ENCODE results near the gene KCNK6. TPM values are rescaled to one million over a fixed set of nuclear protein-coding genes. Genes with fewer than 3 reads are reported as not detected.

The KCNK6 gene
- total and polyA plus RNA-seq, 4 experiments from 2014 or later, result 1.3 to 14.9 (median 11.0) TPM

DNA sequence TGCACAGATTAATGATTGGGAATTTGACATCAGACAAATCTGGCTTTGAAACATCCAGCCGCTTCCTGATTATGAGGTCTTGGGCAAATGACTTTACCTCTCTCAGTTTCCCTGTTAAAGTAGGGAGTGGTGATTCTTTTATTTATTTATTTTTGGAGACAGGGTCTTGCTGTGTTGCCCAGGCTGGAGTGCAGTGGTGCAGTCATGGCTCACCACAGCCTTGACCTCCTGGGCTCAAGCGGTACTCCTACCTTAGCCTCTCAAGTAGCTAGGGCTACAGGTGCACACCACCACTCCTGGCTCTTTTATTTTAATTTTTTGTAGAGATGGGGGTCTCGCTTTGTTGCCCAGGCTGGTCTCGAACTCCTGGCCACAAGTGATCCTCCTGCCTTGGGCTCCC, 57.4 kb downstream of the KCNK6 start:
- DNase-seq, result no peak
- intact Hi-C loops (cut with micrococcal nuclease), result loop anchor here (10.0 kb wide), 2 partner anchors 238 to 472 kb away; partner anchors contain the start of genes EIF3K, MAP4K1, SIPA1L3 and WDR87
- Histone ChIP-seq H3K27ac (ENCODE audit: low read depth, low read length) (no peak overlapping the region), H3K27me3 (ENCODE audit: insufficient read depth, low read length) (no peaks in the 10 kb centered on the region), H3K4me3 (ENCODE audit: low read length in 2 of 2) (no peak overlapping the region), H3K9me3 (ENCODE audit: control insufficient read depth in 1 of 2, low read length in 2 of 2) (no peaks in the 10 kb centered on the region), H3K4me1 (ENCODE audit: insufficient read depth, low read length) (peaks cover 30% of the 10 kb centered on the region), H3K36me3 (ENCODE audit: insufficient read depth, low read length) (peaks cover 38% of the 10 kb centered on the region)
- Mint-ChIP-seq H3K27ac (peak overlapping the region in 1 of 7 donors; percentile 54), H3K4me1 (peaks cover 19 to 35% (median 24%) of the 10 kb centered on the region in 4 donors), H3K4me3 (peak overlapping the region in 4 of 8 donors; percentile 70 to 98 (median 80)), H3K27me3 (peaks cover 0 to 2% of the 10 kb centered on the region in 2 donors), H3K9me3 (no peaks in the 10 kb centered on the region), H3K36me3 (peaks cover 40 to 43% of the 10 kb centered on the region in 2 donors)
- ChIA-PET CTCF (ENCODE audit: partially characterized antibody) (interaction anchor here (1.2 to 3.4 kb wide), 3 partner anchors 11 to 133 kb away, joined by 4 to 10 read pairs (median 9); partner anchors contain the start of genes FAM98C, GGN and SPRED3), POLR2A (ENCODE audit: partially characterized antibody) (interaction anchor here (1.6 to 5.7 kb wide), 2 partner anchors 12 to 18 kb away, joined by 3 to 78 read pairs; partner anchors contain the start of genes GGN and SPRED3)

DNA sequence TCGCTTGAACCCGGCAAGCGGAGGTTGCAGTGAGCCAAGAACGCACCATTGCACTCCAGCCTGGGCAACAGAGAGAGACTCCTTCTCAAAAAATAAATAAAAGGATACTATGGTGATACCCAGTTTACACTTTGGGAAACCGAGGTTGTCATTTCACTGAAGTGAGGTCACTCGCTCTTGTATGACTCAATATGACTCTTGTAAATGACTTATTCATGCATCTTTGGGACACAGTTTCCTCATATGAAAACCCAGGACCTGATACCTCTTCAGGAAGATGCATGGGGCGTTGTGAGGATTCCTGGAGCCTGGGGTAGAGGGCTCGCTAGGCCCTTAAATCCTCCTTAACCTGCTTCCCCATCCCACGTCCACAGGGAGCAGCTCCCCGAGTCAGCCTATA, 59.2 kb downstream of the KCNK6 start:
- H3K36me3 ChIP-seq (ENCODE audit: insufficient read depth, low read length), result peaks cover 55% of the 10 kb centered on the region
- no peak overlapping the region for H3K27ac ChIP-seq (ENCODE audit: low read depth, low read length)
- intact Hi-C loops (cut with micrococcal nuclease), result loop anchor here (10.0 kb wide), 2 partner anchors 236 to 474 kb away; partner anchors contain the start of genes EIF3K, MAP4K1, SIPA1L3 and WDR87
- no peaks in the 10 kb centered on the region for H3K9me3 ChIP-seq (ENCODE audit: control insufficient read depth in 1 of 2, low read length in 2 of 2)
- no peak overlapping the region for H3K4me3 ChIP-seq (ENCODE audit: low read length in 2 of 2)
- Mint-ChIP-seq H3K27ac (peak overlapping the region in 1 of 7 donors; percentile 57), H3K36me3 (peaks cover 48 to 58% of the 10 kb centered on the region in 2 donors), H3K4me1 (peaks cover 19 to 38% (median 26%) of the 10 kb centered on the region in 4 donors), H3K9me3 (no peaks in the 10 kb centered on the region), H3K27me3 (peaks cover 0 to 2% of the 10 kb centered on the region in 2 donors), H3K4me3 (no peak overlapping the region)
- ChIA-PET POLR2A (ENCODE audit: partially characterized antibody) (interaction anchor here (1.6 to 5.7 kb wide), 2 partner anchors 10 to 16 kb away, joined by 3 to 78 read pairs; partner anchors contain the start of genes GGN and SPRED3), CTCF (ENCODE audit: partially characterized antibody) (no interaction called here)
- peaks cover 27% of the 10 kb centered on the region for H3K4me1 ChIP-seq (ENCODE audit: insufficient read depth, low read length)
- no peak for DNase-seq
- no peaks in the 10 kb centered on the region for H3K27me3 ChIP-seq (ENCODE audit: insufficient read depth, low read length)

DNA sequence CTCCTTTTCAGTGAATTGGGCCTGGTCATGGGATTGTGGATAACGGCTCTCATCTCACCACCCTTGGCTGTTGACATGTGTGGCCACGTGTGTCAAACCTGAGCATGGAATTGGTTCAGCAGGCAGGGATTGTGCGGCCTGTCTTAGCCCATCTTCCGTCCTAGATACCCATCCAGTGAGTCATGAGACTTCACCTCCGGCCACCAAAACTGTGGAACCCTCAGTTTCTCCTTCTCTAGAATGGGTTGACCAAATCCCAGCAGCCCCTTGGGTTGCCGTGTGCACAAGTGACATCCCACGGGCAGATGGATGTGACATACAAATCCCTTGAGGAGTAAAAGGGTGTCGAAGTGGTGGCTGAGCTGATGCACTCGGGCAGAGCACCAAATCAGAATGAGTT, 61.5 kb downstream of the KCNK6 start:
- no peak overlapping the region for H3K4me3 Mint-ChIP-seq
- H3K27me3 Mint-ChIP-seq, result peaks cover 0 to 5% of the 10 kb centered on the region in 2 donors
- H3K9me3 ChIP-seq (ENCODE audit: control insufficient read depth in 1 of 2, low read length in 2 of 2), result no peaks in the 10 kb centered on the region
- peaks cover 12% of the 10 kb centered on the region for H3K4me1 ChIP-seq (ENCODE audit: insufficient read depth, low read length)
- peaks cover 7 to 22% (median 12%) of the 10 kb centered on the region in 4 donors for H3K4me1 Mint-ChIP-seq
- H3K36me3 Mint-ChIP-seq, result peaks cover 40 to 50% of the 10 kb centered on the region in 2 donors
- no peak overlapping the region for H3K4me3 ChIP-seq (ENCODE audit: low read length in 2 of 2)
- H3K9me3 Mint-ChIP-seq, result no peaks in the 10 kb centered on the region
- H3K27ac Mint-ChIP-seq, result no peak overlapping the region
- H3K27me3 ChIP-seq (ENCODE audit: insufficient read depth, low read length), result no peaks in the 10 kb centered on the region
- intact Hi-C loops (cut with micrococcal nuclease), result no loop called here
- ChIA-PET POLR2A (ENCODE audit: partially characterized antibody) (no interaction called here), CTCF (ENCODE audit: partially characterized antibody) (interaction anchor here (1.9 kb wide), 1 partner anchor 21 kb away, joined by 5 read pairs; the partner anchor contains the start of gene FAM98C)
- H3K27ac ChIP-seq (ENCODE audit: low read depth, low read length), result no peak overlapping the region
- H3K36me3 ChIP-seq (ENCODE audit: insufficient read depth, low read length), result peaks cover 58% of the 10 kb centered on the region
- DNase-seq, result no peak

Other genes starting within 250 kb of the KCNK6 start
- not detected for gene DPF1, start 95.6 kb upstream of the KCNK6 start, total RNA-seq
- gene DPF1, start 95.6 kb upstream of the KCNK6 start, polyA plus RNA-seq, result not detected
- not detected for gene PPP1R14A, start 63.5 kb upstream of the KCNK6 start, total RNA-seq
- not detected for gene PPP1R14A, start 63.5 kb upstream of the KCNK6 start, polyA plus RNA-seq
- gene SPINT2, start 55.3 kb upstream of the KCNK6 start, total RNA-seq, result 10 to 100 TPM; 35.7 to 40.4 TPM
- gene SPINT2, start 55.3 kb upstream of the KCNK6 start, polyA plus RNA-seq, result 10 to 100 TPM; 72.3 to 94.5 TPM
- not detected for gene C19orf33, start 15.6 kb upstream of the KCNK6 start, total RNA-seq
- not detected for gene C19orf33, start 15.6 kb upstream of the KCNK6 start, polyA plus RNA-seq
- gene YIF1B, start 3.9 kb upstream of the KCNK6 start, total RNA-seq, result 10 to 100 TPM; 35.8 to 38.4 TPM
- 10 to 100 TPM; 44.6 to 57.4 TPM for gene YIF1B, start 3.9 kb upstream of the KCNK6 start, polyA plus RNA-seq
- 10 to 100 TPM; 23.3 to 27.0 TPM for gene CATSPERG, start 16.0 kb downstream of the KCNK6 start, total RNA-seq
- 1 to 10 TPM; 2.2 to 3.7 TPM for gene CATSPERG, start 16.0 kb downstream of the KCNK6 start, polyA plus RNA-seq
- gene PSMD8, start 54.7 kb downstream of the KCNK6 start, total RNA-seq, result 10 to 100 TPM; 89.6 to 90.6 TPM
- gene PSMD8, start 54.7 kb downstream of the KCNK6 start, polyA plus RNA-seq, result 100 to 1,000 TPM; 178 to 197 TPM
- gene GGN, start 68.2 kb downstream of the KCNK6 start, total RNA-seq, result under 1 TPM in 1 of 2 experiments, not detected in 1; 0.15 TPM
- gene GGN, start 68.2 kb downstream of the KCNK6 start, polyA plus RNA-seq, result not detected
- gene SPRED3, start 68.9 kb downstream of the KCNK6 start, total RNA-seq, result 1 to 10 TPM; 3.0 to 3.8 TPM
- gene SPRED3, start 68.9 kb downstream of the KCNK6 start, polyA plus RNA-seq, result under 1 TPM in 1 of 2 donors, not detected in 1; 0.07 TPM
- 10 to 100 TPM; 53.1 to 53.8 TPM for gene FAM98C, start 83.2 kb downstream of the KCNK6 start, total RNA-seq
- 10 to 100 TPM; 18.2 to 22.2 TPM for gene FAM98C, start 83.2 kb downstream of the KCNK6 start, polyA plus RNA-seq
- under 1 TPM in 1 of 2 experiments, not detected in 1; 0.33 TPM for gene RASGRP4, start 106.4 kb downstream of the KCNK6 start, total RNA-seq
- under 1 TPM; 0.06 to 0.31 TPM for gene RASGRP4, start 106.4 kb downstream of the KCNK6 start, polyA plus RNA-seq
- gene RYR1, start 113.8 kb downstream of the KCNK6 start, total RNA-seq, result 1 to 10 TPM; 5.0 to 6.2 TPM
- under 1 TPM; 0.02 to 0.50 TPM for gene RYR1, start 113.8 kb downstream of the KCNK6 start, polyA plus RNA-seq